ENCODE results near the gene DDX39A.
A peak's percentile ranks its signal among the peaks of the same experiment; 100 is the strongest.
"Not testable (repeated sequence)": the region's sequence is repeated elsewhere in the genome, so short reads cannot be mapped to it uniquely, and the experiment has no call there.

The DDX39A gene

DNA sequence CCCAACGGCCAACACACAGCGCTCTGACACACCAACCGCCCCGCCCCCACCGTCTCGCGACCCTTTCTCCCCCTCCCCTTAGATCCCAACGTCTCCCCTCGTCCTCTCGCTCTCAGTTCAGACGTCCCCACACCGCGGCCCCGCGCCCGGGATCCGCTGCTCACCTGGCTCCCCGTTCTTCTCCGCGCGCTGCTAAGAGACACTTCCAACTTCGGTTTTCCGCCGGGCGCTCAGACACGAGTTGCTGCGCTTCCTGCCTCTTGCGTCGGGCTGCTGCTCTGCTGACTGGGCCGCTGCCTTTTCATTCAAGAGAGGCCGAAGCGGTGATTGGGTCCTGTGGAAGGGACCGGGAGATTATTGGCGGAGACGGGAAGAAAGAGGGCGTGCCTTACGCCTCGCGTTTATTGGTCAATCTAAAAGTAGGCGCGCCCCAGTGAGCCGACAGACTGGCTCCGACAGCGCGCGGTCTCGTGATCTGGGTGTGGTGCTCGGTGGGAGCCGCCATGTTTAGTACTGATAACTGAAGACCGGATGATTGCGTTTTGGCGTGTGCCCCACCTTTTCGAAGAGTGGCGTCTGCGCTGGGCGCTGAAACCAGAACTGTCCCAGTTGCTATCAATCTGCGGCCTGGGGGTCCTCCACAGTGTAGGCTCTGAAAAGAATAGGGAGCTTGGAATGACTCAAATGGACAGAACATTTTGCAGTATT, at the start of gene DDX39A:
Gene DDX39A (minus strand): TSS at position 236 of the 708 bp plus-strand sequence. CDS start 6,121 bp downstream, outside the sequence.
- peak; percentile 99 for DNase-seq

- DNase-seq: no peak
Observed at GRCh38 chr19:14467816-14468215, 48.7 kb upstream of the DDX39A start.

DNA sequence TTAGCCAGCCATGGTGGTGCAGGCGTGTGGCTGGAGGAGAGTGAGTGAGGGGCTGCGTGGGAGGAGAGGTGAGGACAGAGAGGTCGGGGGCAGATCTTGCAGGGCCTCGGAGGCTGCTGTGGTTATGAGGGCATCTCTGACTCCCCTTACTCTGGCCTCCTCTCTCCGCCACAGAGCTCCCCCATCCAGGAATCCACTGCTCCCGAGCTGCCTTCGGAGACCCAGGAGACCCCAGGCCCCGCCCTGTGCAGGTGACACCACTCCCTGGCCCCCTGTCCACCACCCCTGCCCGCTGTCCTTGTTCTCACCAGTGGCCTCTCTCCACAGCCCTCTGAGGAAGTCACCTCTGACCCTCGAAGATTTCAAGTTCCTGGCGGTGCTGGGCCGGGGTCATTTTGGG, 48.2 kb upstream of the DDX39A start:
- DNase-seq: no peak

DNA sequence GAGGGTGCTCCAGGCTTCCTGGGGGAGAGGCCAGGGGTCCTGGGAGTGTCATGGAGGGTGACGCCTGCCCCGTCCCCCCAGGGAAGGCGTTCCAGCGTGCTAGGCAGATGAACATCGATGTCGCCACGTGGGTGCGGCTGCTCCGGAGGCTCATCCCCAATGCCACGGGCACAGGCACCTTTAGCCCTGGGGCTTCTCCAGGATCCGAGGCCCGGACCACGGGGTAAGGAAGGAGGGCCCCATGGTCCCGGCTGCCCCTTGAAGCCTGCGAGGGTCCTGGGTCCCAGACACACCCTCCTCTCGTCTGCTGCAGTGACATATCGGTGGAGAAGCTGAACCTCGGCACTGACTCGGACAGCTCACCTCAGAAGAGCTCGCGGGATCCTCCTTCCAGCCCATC, 44.6 kb upstream of the DDX39A start:
- DNase-seq: no peak

GRCh38 chr19:14462401-14462800, 43.3 kb upstream of the DDX39A start:
- not testable (repeated sequence) for DNase-seq

GRCh38 chr19:14460935-14461334, 41.8 kb upstream of the DDX39A start:
- DNase-seq: no peak

GRCh38 chr19:14459703-14460102, 40.6 kb upstream of the DDX39A start:
- DNase-seq: no peak

DNA sequence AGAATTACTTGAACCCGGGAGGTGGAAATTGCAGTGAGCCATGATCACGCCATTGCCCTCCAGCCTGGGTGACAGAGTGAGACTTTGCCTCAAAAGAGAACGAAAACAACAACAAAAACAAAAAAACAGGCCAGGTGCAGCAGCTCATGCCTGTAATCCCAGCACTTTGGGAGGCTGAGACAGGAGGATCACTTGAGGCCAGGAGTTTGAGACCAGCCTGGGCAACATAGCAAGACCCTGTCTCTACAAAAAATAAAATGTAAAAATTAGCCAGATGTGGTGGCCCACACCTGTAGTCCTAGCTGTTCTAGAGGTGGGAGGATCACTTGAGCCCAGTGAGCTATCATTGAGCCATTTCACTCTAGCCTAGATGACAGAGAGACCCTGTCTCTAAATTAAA, 33.2 kb upstream of the DDX39A start:
- DNase-seq: not testable (repeated sequence)

GRCh38 chr19:14450876-14451275, 31.7 kb upstream of the DDX39A start:
- no peak for DNase-seq

DNA sequence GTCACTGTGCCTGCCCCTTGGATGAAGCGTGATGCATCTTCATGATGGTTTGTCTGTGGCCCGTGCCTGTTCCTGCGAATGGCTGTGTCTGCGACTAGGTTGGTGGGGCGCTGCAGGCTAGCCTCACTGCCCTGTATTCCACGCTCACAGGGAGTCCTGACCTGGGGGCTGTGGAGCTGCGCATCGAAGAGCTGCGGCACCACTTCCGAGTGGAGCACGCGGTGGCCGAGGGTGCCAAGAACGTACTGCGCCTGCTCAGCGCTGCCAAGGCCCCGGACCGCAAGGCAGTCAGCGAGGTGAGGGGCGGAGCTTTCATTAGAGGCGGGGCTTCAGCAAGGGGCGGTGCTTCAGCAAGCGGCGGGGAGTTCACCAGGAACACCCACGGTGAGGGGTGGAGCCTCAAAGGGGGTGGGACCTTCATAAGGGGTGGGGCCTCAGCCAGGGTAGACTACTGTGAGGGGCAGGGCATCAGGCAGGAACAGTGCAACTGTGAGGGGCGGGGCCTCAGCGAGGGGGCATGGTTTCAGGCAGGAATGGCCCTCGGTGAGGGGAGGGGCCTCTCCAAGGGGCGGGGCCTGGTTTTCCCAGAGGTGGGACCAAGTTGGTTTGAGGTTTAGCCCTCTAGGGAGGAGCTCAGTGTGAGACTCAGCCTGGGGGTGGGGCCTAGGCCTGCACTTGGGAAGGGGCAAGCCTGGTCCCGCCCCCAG, 31.2 kb upstream of the DDX39A start:
- no peak for DNase-seq

DNA sequence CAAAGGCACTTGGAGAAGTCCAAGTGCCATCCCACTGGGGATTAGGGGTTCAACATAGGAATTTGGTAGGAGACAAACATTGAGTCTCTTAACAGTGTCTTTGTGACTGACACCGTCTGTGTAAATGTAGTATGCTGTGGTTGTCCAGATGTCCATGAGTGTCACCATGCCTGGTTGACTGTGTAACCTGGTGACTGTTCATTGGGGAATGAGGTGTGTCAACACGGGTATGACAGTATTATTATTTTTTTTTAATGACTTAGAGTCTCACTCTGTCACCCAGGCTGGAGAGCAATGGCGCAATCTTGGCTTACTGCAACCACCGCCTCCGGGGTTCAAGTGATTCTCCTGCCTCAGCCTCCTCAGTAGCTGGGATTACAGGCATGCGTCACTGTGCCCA, 30.2 kb upstream of the DDX39A start:
- DNase-seq: no peak

DNA sequence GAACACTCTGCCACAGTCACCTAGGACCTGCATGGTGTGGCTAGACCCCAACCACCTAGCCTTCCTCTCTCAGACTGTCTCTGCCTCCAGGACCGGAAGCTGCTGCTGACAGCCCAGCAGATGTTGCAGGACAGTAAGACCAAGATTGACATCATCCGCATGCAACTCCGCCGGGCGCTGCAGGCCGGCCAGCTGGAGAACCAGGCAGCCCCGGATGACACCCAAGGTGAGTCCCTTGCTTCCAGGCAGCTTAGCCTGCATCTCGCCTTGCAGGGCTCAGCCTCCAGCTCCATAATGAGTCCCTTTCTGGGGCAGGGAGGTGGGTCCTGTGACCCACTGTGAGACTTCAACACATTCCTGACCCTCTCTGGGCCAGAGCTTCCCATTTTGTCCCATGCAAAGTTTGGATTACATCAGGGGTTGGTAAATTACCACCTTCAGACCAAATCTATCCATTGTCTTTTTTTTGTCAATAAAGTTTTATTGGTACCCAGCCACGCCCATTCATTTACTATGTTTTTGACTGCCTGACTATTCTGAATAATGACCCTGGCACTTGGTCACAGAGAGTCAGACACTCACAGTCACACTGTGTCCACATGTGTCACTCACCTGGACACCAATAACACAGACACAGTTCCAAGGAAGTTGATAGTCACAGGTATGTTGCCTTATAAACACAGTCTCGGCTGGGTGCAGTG, 27.3 kb upstream of the DDX39A start:
- no peak for DNase-seq

DNA sequence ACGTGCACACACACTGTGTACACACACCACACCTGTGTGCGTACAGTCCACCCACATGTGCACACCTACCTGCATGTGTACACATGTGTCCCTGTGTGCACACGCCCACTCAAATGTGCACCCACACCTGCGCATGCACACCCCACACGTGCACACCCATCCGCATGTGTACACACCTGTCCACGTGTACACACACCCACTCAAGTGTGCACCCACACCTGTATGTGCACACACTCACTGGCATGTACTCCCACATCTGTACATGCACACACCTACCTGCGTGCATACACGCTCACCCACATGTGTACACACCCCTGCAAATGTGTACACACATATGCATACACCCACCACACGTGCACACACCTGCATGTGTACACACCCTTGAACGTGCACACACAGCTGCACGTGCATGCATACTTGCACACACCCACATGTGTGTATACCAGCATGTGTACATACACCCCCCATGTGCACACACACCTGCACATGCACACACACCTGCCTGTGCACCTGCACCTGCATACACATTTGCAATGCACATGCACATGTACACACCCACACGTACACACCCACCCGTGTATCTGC, 24.6 kb upstream of the DDX39A start:
- no peak for DNase-seq

DNA sequence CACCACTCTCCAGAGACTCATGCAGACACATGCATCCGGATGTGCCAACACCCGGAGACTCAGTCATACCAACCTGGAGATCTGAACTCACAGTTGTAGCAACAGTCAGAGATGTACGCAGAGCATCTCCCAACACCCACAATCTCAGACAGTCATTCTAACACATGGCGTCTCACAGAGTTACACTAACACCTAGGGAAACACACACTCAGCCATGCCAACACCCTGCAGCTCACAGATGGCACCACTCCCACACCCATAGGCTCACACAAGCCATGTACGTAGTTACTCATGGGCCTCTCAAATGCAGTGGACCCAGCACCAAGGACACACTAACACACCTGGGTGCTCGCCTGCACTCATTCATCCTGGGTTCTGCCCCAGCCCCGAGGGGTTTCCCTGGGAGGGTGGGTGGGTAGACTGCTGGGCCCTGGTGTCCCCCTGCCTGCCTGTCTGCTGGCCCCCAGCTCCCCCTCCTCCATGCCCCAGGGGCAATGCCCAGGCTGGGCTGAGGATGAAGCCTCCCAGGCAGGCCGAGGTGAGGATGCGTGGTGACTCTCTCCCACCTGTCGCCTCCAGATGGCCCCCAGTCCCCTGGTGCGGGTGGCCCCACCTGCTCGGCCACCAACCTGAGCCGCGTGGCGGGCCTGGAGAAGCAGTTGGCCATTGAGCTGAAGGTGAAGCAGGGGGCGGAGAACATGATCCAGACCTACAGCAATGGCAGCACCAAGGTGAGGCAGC, 23.9 kb upstream of the DDX39A start:
- no peak for DNase-seq

GRCh38 chr19:14441041-14441938, 22.1 kb upstream of the DDX39A start:
- DNase-seq: no peak

- DNase-seq: no peak
Observed at GRCh38 chr19:14440049-14440448, 20.9 kb upstream of the DDX39A start.

DNA sequence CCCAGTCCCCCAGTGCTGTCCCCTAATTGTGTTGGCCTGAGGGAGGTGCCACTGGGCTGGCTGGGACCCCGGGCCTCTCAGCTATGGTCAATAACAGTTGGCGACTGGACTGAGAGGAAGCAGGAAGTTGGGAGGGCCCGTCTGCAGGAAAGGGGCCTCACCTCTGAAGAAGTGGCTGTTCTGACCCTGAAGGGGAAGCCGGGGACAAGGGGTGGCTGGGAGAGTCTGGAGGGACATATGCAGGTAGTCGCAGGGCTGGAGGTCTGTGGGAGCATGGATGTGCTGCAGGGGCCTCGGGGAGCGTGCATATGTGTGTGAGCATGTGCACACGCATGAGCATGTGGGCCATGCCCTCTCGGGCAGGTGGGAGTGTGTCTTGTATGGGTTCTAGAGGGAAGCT, 19.9 kb upstream of the DDX39A start:
- no peak for DNase-seq

- DNase-seq: no peak
Observed at GRCh38 chr19:14437578-14438140, 18.5 kb upstream of the DDX39A start.

- no peak for DNase-seq
Observed at GRCh38 chr19:14435320-14436050, 16.3 kb upstream of the DDX39A start.

GRCh38 chr19:14434543-14435319, 15.6 kb upstream of the DDX39A start:
- no peak for DNase-seq

All from NCI-H1105 (cell line).